Endothelial cell of umbilical vein (primary cell): ENCODE data around the gene NHSL2. TPM values are rescaled to one million over a fixed set of nuclear protein-coding genes. Genes with fewer than 3 reads are reported as not detected.

Experiments used
- BruUV-seq: library from RNA; stranded (reverse); fragments of 400-500 nt; replicated peaks from 2 replicates; lab custom pipeline; 2021; lab: Mats Ljungman, UMichigan
- CTCF ChIA-PET: fragments of 300-600, 350-600 bp; sonication (Branson Sonifier 250); formaldehyde crosslinking; loops from one replicate; lab custom pipeline; 2021; ENCODE audit warnings: antibody characterized with exemption, inconsistent platforms; lab: Charles Lee
- POLR2A ChIA-PET: fragments of 300-600, 350-600 bp; sonication (Branson Sonifier 250); formaldehyde crosslinking; loops from one replicate; lab custom pipeline; 2021; ENCODE audit warnings: antibody characterized with exemption, inconsistent platforms; lab: Charles Lee
- DNase-seq: peaks from one replicate; pipeline ENCODE4 v3.0.0-alpha.2; 2011; ENCODE audit warnings: low read depth, low spot score
- FAIRE-seq: peaks from 2 replicates; lab custom pipeline; 2011; peaks lifted over from hg19 to GRCh38; lab: Jason Lieb, UNC
- H2AFZ ChIP-seq: 2 replicates; pipeline ENCODE4 v1.6.0; 2012; ENCODE audit warnings: low read depth, low read length, control low read depth, inconsistent platforms
- H3K27ac ChIP-seq: 2 replicates; pipeline ENCODE4 v1.5.1; 2011; ENCODE audit warnings: low read depth, mild to moderate bottlenecking, control low read depth, low read length, moderate library complexity; ENCODE audit not compliant: insufficient read depth
- H3K27me3 ChIP-seq, 2 experiments: 2 replicates each; pipeline versions ENCODE4 v1.6.0 to v1.6.1; 2011; ENCODE audit warnings: low read length in 2 of 2, mixed read lengths in 1 of 2; ENCODE audit not compliant: control insufficient read depth in 2 of 2, insufficient read depth in 2 of 2
- H3K36me3 ChIP-seq, 2 experiments: 2 replicates in 1 of 2; 3 replicates in 1 of 2; pipeline ENCODE4 v1.5.1; 2011; ENCODE audit warnings: low read length in 2 of 2, mild to moderate bottlenecking in 1 of 2, moderate library complexity in 1 of 2; ENCODE audit not compliant: control insufficient read depth in 2 of 2, insufficient read depth in 2 of 2; ENCODE audit errors: extremely low read depth in 1 of 2
- H3K4me1 ChIP-seq: 3 replicates; pipeline ENCODE4 v1.5.1; 2011; ENCODE audit warnings: mild to moderate bottlenecking, low read length; ENCODE audit not compliant: control insufficient read depth, insufficient read depth; ENCODE audit errors: extremely low read depth
- H3K4me2 ChIP-seq: 2 replicates; pipeline ENCODE4 v1.6.1; 2011; ENCODE audit warnings: low read length, control low read depth, mixed read lengths; ENCODE audit not compliant: insufficient read depth
- H3K4me3 ChIP-seq, 3 experiments: fragments of 200-600 bp in 1 of 3; sonication (generic), shearing (Covaris generic) in 1 of 3; replicated peaks in 1 of 3; 2 replicates each; pipeline ENCODE4 v1.5.1; 2011 to 2016; ENCODE audit warnings: control low read depth in 3 of 3, low read length in 3 of 3, mild to moderate bottlenecking in 2 of 3, inconsistent platforms in 1 of 3, low read depth in 1 of 3, moderate library complexity in 1 of 3; ENCODE audit not compliant: insufficient read depth in 1 of 3
- H3K79me2 ChIP-seq: 2 replicates; pipeline ENCODE4 v1.6.0; 2012; ENCODE audit warnings: low read length, inconsistent platforms; ENCODE audit not compliant: control insufficient read depth, insufficient read depth
- H3K9ac ChIP-seq: replicated peaks from 2 replicates; pipeline ENCODE3; 2011; ENCODE audit warnings: low read length, control low read depth; ENCODE audit not compliant: insufficient read depth; ENCODE audit errors: extremely low read depth
- H3K9me1 ChIP-seq: replicated peaks from 3 replicates; pipeline ENCODE4 v1.6.0; 2011; ENCODE audit warnings: mild to moderate bottlenecking, low read length; ENCODE audit not compliant: control insufficient read depth, insufficient read depth; ENCODE audit errors: extremely low read depth
- H3K9me3 ChIP-seq: replicated peaks from 2 replicates; pipeline ENCODE4 v1.5.1; 2012; ENCODE audit warnings: low read length, inconsistent platforms; ENCODE audit not compliant: control insufficient read depth, insufficient read depth
- H4K20me1 ChIP-seq: replicated peaks from 2 replicates; pipeline ENCODE3; 2011; ENCODE audit warnings: mild to moderate bottlenecking, low read length; ENCODE audit not compliant: control insufficient read depth, insufficient read depth; ENCODE audit errors: extremely low read depth
- CTCF ChIP-seq, 2 donors: IDR thresholded peaks; 1 replicate in 1 of 2; 2 replicates in 1 of 2; pipeline ENCODE4 v1.5.1; 2011; ENCODE audit warnings: low read length in 2 of 2, mild to moderate bottlenecking in 2 of 2, moderate library complexity in 2 of 2, control low read depth in 1 of 2, inconsistent platforms in 1 of 2, low read depth in 1 of 2; ENCODE audit not compliant: insufficient read depth in 1 of 2; ENCODE audit errors: extremely low read depth in 1 of 2
- EZH2 ChIP-seq: IDR thresholded peaks from 2 replicates; pipeline ENCODE4 v1.6.1; 2012; ENCODE audit warnings: borderline replicate concordance, low read depth, mild to moderate bottlenecking, moderate library complexity, low read length, inconsistent platforms; ENCODE audit not compliant: severe bottlenecking
- FOS ChIP-seq: IDR thresholded peaks from 2 replicates; pipeline ENCODE4 v1.6.1; 2011; ENCODE audit warnings: mild to moderate bottlenecking, low read length, moderate library complexity, borderline replicate concordance; ENCODE audit not compliant: insufficient read depth
- GATA2 ChIP-seq: IDR thresholded peaks from 2 replicates; pipeline ENCODE4 v1.7.0; 2011; ENCODE audit warnings: low read depth, mild to moderate bottlenecking, moderate library complexity, mixed read lengths, low read length; ENCODE audit not compliant: insufficient read length, insufficient read depth
- JUN ChIP-seq: IDR thresholded peaks from 2 replicates; pipeline ENCODE4 v1.6.1; 2011; ENCODE audit warnings: borderline replicate concordance, low read depth; ENCODE audit not compliant: insufficient read length, insufficient read depth
- MAX ChIP-seq: IDR thresholded peaks from 2 replicates; pipeline ENCODE4 v1.6.1; 2011; ENCODE audit not compliant: insufficient read depth, insufficient read length
- MYC ChIP-seq: IDR thresholded peaks from one replicate; pipeline ENCODE4 v1.6.1; 2011; ENCODE audit warnings: mild to moderate bottlenecking, low read depth, low read length
- POLR2A ChIP-seq: IDR thresholded peaks from 2 replicates; pipeline ENCODE4 v1.6.1; 2012; ENCODE audit warnings: low read depth, mild to moderate bottlenecking, control low read depth, low read length
- POLR2AphosphoS5 ChIP-seq: IDR thresholded peaks from 2 replicates; pipeline ENCODE4 v1.6.1; 2012; ENCODE audit warnings: low read depth, mild to moderate bottlenecking, control low read depth, low read length, moderate library complexity; ENCODE audit not compliant: insufficient read depth
- dilution Hi-C: fragments of 300-500 bp; cut with MboI; formaldehyde crosslinking; loops from one replicate; pipeline ENCODE4 v1.15.0; 2019; ENCODE audit warnings: low sequenced_read_pairs; ENCODE audit not compliant: extremely low pct_ligation_motif_present
- intact Hi-C: fragments of 100-400 bp; cut with micrococcal nuclease; formaldehyde crosslinking; loops from one replicate; pipeline ENCODE4 v1.10.0; 2022
- polyA plus RNA-seq, 4 experiments: library from polyadenylated mRNA; depleted of rRNA in 3 of 4; stranded (reverse) in 3 of 4; unstranded in 1 of 4; fragments of >200 nt; gene quantifications; 2 replicates each; pipeline versions ENCODE4 v1.2.1 to v1.2.3, GENCODE V29; 2011 to 2012; ENCODE audit warnings: missing spikeins in 1 of 4
- total RNA-seq: library from RNA; stranded (reverse); gene quantifications from 2 replicates; pipeline ENCODE4 v1.2.3, GENCODE V29; 2021

Gene NHSL2
- total and polyA plus RNA-seq, 2 donors (not counting 3 experiments of a cell fraction or from before 2014, with no cell fraction given) = 23.5 to 49.9 TPM

- Histone ChIP-seq H3K9me1 (no peaks in the 10 kb centered on the region), H3K36me3 (no peaks in the 10 kb centered on the region), H3K4me2 (no peak overlapping the region), H2AFZ (no peak overlapping the region), H3K9ac (no peak overlapping the region), H3K27me3 (peaks cover 3 to 4% of the 10 kb centered on the region in 2 experiments), H3K9me3 (no peaks in the 10 kb centered on the region), H3K4me1 (no peaks in the 10 kb centered on the region), H3K27ac (no peak overlapping the region), H3K4me3 (no peak overlapping the region), H4K20me1 (no peaks in the 10 kb centered on the region), H3K79me2 (no peaks in the 10 kb centered on the region)
- DNase-seq (no peak), FAIRE-seq (no peak)
- intact Hi-C loops = no loop called here
- dilution Hi-C loops = no loop called here
- ChIA-PET POLR2A (no interaction called here), CTCF (no interaction called here)
- BruUV-seq = no TSS peak
- TF ChIP-seq JUN (no peak), POLR2A (no peak), MYC (no peak), FOS (no peak)
Observed at GRCh38 chrX:71949844-71950445, 39.3 kb downstream of the NHSL2 start.

GRCh38 chrX:71953391-71953790, 42.7 kb downstream of the NHSL2 start:
- ChIA-PET POLR2A (no interaction called here), CTCF (interaction anchor here (1.3 kb wide), 1 partner anchor 45 kb away, joined by 3 read pairs; no protein-coding TSS in a partner anchor)
- no peaks in the 10 kb centered on the region for H3K4me1 ChIP-seq
- no peak overlapping the region for H3K9ac ChIP-seq
- H3K36me3 ChIP-seq = no peaks in the 10 kb centered on the region
- no peaks in the 10 kb centered on the region for H3K79me2 ChIP-seq
- no peak for TF ChIP-seq GATA2
- no peak for TF ChIP-seq MYC
- TF ChIP-seq MAX = no peak
- no peak for TF ChIP-seq POLR2A
- no peak for TF ChIP-seq CTCF (IDR thresholded peaks at IDR 0.05; ENCODE audit: extremely low read depth in 1 of 2, insufficient read depth in 1 of 2, low read depth in 1 of 2, low read length in 2 of 2)
- no peak for TF ChIP-seq POLR2AphosphoS5
- TF ChIP-seq JUN = no peak
- TF ChIP-seq EZH2 = no peak
- TF ChIP-seq FOS = no peak
- dilution Hi-C loops = no loop called here
- DNase-seq = no peak
- H3K9me1 ChIP-seq = no peaks in the 10 kb centered on the region
- H3K4me2 ChIP-seq = no peak overlapping the region
- intact Hi-C loops = no loop called here
- H3K4me3 ChIP-seq = no peak overlapping the region
- no peaks in the 10 kb centered on the region for H3K27me3 ChIP-seq
- H4K20me1 ChIP-seq = no peaks in the 10 kb centered on the region
- FAIRE-seq = no peak
- H3K9me3 ChIP-seq = no peaks in the 10 kb centered on the region
- BruUV-seq = no TSS peak
- no peak overlapping the region for H3K27ac ChIP-seq
- no peak overlapping the region for H2AFZ ChIP-seq
